ACC112 (cell line): ENCODE results near the gene LRRD1.
"Not testable (repeated sequence)": the region's sequence is repeated elsewhere in the genome, so short reads cannot be mapped to it uniquely, and the experiment has no call there.

Experiments
- H2AFZ ChIP-seq: fragments of 200-600 bp; sonication (generic); one replicate; pipeline ENCODE4 v1.6.0; 2017; ENCODE audit warnings: antibody characterized with exemption, low read length; ENCODE audit not compliant: unreplicated experiment
- H3K27ac ChIP-seq: fragments of 200-600 bp; sonication (generic); 2 replicates; pipeline ENCODE4 v1.5.1; 2014; ENCODE audit warnings: low read depth, mild to moderate bottlenecking, antibody characterized with exemption, low read length, moderate library complexity
- H3K27me3 ChIP-seq: fragments of 200-600 bp; sonication (generic); 2 replicates; pipeline ENCODE4 v1.6.1; 2014; ENCODE audit warnings: mild to moderate bottlenecking, antibody characterized with exemption, low read length, moderate library complexity, mixed read lengths; ENCODE audit not compliant: insufficient read depth
- H3K36me3 ChIP-seq: fragments of 200-600 bp; sonication (generic); 2 replicates; pipeline ENCODE4 v1.6.1; 2016; ENCODE audit warnings: mild to moderate bottlenecking, antibody characterized with exemption, low read length, moderate library complexity, mixed read lengths; ENCODE audit not compliant: insufficient read depth
- H3K4me1 ChIP-seq: fragments of 200-600 bp; sonication (generic); one replicate; pipeline ENCODE4 v1.6.1; 2016; ENCODE audit warnings: low read length, mixed read lengths; ENCODE audit not compliant: insufficient read depth, unreplicated experiment, control insufficient read depth
- H3K4me3 ChIP-seq: fragments of 200-600 bp; sonication (generic); 2 replicates; pipeline ENCODE4 v1.5.1; 2014; ENCODE audit warnings: mild to moderate bottlenecking, low read depth, low read length
- H3K79me2 ChIP-seq: fragments of 200-600 bp; sonication (generic); one replicate; pipeline ENCODE4 v1.6.0; 2016; ENCODE audit warnings: low read length; ENCODE audit not compliant: control insufficient read depth, unreplicated experiment, insufficient read depth

The LRRD1 gene

DNA sequence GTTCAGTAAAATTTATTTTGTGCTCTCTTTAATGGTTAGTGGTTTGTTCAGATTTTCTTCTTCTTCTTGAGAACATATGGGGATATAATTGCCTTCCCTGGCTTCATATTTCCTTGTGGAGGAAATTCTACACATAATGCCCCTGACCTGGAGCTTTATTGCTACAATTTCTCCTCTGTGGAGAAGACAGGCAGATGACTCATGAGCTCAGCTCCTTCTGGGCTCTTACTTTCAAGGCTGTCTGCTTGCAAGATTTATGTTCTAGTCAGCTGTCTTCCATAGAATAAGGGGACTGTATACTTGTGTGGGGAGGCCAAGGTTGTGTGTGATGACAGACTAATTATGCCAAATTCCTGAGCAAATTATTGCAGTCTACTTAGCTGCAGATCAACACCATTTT lies 1.6 kb downstream of the LRRD1 start:
- Histone ChIP-seq H2AFZ (no peak overlapping the region), H3K4me1 (peaks cover 12% of the 10 kb centered on the region), H3K79me2 (no peaks in the 10 kb centered on the region), H3K27ac (no peak overlapping the region), H3K36me3 (no peaks in the 10 kb centered on the region), H3K27me3 (no peaks in the 10 kb centered on the region), H3K4me3 (no peak overlapping the region)

DNA sequence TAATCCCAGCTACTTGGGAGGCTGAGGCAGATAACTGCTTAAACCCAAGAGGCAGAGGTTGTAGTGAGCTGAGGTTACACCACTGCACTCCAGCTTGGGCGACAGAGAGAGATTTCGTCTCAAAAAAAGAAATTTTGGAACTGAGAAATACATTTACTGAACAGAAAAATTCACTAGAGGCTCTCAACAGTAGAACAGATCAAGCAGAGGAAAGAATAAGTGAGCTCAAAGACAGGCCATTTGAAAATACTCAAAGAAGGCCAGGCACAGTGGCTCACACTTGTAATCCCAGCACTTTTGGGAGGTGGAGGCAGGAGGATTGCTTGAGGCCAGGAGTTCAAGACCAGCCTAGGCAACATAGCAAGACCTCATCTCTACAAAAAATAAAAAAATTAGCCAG lies 9.4 kb downstream of the LRRD1 start:
- not testable (repeated sequence) for H3K4me3 ChIP-seq, H2AFZ ChIP-seq

GRCh38 chr7:92161271-92161670 lies 17.7 kb downstream of the LRRD1 start:
- Histone ChIP-seq H3K79me2 (no peaks in the 10 kb centered on the region), H3K4me1 (peaks cover 17% of the 10 kb centered on the region), H3K4me3 (no peak overlapping the region), H2AFZ (no peak overlapping the region), H3K27me3 (no peaks in the 10 kb centered on the region), H3K27ac (no peak overlapping the region), H3K36me3 (no peaks in the 10 kb centered on the region)

More for the DNA sequence above, 9.4 kb downstream of the LRRD1 start:
- not testable (repeated sequence) for H3K4me1 ChIP-seq, H3K79me2 ChIP-seq, H3K27ac ChIP-seq, H3K36me3 ChIP-seq, H3K27me3 ChIP-seq

DNA sequence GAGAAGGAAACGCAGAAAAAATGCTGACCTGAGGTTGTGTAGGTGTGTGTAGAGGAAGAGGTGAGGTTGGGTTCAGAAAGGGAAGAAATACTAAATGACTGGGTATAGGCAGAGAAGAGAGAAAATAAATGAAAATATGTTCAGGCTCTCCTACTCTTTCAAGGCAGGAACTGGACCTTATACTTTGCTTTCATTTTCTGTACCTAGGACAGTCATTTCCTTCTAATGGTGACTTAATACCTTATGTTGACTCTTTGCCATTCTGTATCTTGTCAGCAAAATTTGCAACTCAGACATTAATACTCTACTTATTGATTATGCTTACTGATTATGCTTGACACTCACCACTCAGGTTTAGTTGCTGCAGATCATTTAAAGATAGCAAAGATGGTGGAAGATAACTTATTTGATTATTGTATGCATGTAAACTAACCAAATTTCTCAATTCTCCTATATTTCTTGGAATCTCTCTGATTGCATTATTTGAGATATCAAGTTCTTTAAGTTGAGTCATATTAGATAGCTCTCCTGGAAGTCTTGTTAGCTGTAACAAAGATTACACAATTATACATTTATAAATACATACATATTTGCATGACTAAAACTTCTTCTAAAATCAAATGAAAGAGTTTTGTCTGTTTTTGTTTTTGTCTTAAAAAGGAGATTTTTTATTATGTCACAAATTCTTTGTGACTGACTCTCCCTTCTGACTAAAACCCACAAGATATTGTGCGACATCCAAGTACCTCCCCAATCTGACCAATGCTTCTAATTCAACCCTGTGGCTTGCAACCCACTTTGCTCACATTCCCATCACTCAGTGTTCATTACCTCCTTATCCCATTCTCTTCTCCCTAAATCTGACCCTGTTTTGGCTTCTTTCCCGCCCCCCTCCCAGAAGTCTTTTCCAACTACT lies 20.0 kb downstream of the LRRD1 start:
- Histone ChIP-seq H3K4me1 (peaks cover 17% of the 10 kb centered on the region), H2AFZ (no peak overlapping the region), H3K27me3 (no peaks in the 10 kb centered on the region), H3K79me2 (no peaks in the 10 kb centered on the region), H3K36me3 (no peaks in the 10 kb centered on the region), H3K27ac (peak overlapping the region; percentile 69), H3K4me3 (peak overlapping the region; percentile 44)

- Histone ChIP-seq H3K36me3 (no peaks in the 10 kb centered on the region), H3K4me1 (peaks cover 17% of the 10 kb centered on the region), H3K4me3 (no peak overlapping the region), H2AFZ (no peak overlapping the region), H3K27me3 (no peaks in the 10 kb centered on the region), H3K79me2 (no peaks in the 10 kb centered on the region), H3K27ac (no peak overlapping the region)
Observed at GRCh38 chr7:92156990-92157389, 22.0 kb downstream of the LRRD1 start.

DNA sequence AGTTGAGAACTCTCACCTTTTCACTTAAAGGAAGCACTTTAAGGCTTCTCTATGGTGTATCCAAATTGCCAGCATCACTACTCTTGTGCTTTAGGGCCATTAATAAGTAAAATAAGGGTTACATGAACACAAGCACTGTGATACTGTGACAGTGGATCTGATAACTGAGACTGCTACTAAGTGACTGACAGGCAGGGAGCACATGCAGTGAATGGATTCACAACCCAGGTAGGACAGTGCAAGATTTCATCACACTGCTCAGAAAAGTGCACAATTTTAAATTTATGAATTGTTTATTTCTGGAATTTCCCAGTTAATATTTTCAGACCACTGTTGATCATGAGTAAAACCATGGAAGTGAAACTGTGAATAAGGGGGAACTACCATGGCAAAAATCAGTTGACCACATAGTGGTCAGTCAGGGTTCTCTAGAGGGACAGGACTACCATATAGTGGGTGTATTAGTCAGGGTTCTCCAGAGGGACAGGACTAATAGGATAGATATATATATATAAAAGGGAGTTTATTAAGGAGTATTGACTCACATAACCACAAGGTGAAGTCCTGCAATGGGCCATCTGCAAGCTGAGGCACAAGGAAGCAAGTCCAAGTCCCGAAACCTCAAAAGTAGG lies 23.7 kb downstream of the LRRD1 start:
- Histone ChIP-seq H3K4me3 (no peak overlapping the region), H3K36me3 (no peaks in the 10 kb centered on the region), H3K4me1 (peaks cover 17% of the 10 kb centered on the region), H3K79me2 (no peaks in the 10 kb centered on the region), H2AFZ (no peak overlapping the region), H3K27me3 (no peaks in the 10 kb centered on the region), H3K27ac (no peak overlapping the region)

GRCh38 chr7:92150450-92151017 lies 28.4 kb downstream of the LRRD1 start:
- Histone ChIP-seq H3K4me1 (no peaks in the 10 kb centered on the region), H3K27ac (no peak overlapping the region), H3K79me2 (no peaks in the 10 kb centered on the region)

GRCh38 chr7:92149736-92150239 lies 29.2 kb downstream of the LRRD1 start:
- H3K4me1 ChIP-seq, result no peaks in the 10 kb centered on the region
- no peak overlapping the region for H3K27ac ChIP-seq
- no peaks in the 10 kb centered on the region for H3K79me2 ChIP-seq
- H2AFZ ChIP-seq, result no peak overlapping the region
- no peaks in the 10 kb centered on the region for H3K27me3 ChIP-seq
- no peaks in the 10 kb centered on the region for H3K36me3 ChIP-seq
- H3K4me3 ChIP-seq, result no peak overlapping the region

More at GRCh38 chr7:92150450-92151017, 28.4 kb downstream of the LRRD1 start:
- H3K4me3 ChIP-seq, result no peak overlapping the region
- no peaks in the 10 kb centered on the region for H3K36me3 ChIP-seq
- H2AFZ ChIP-seq, result no peak overlapping the region
- H3K27me3 ChIP-seq, result no peaks in the 10 kb centered on the region

GRCh38 chr7:92143192-92143880 lies 35.6 kb downstream of the LRRD1 start:
- not testable (repeated sequence) for H3K27me3 ChIP-seq, H3K4me3 ChIP-seq, H3K79me2 ChIP-seq, H2AFZ ChIP-seq, H3K27ac ChIP-seq, H3K4me1 ChIP-seq, H3K36me3 ChIP-seq

DNA sequence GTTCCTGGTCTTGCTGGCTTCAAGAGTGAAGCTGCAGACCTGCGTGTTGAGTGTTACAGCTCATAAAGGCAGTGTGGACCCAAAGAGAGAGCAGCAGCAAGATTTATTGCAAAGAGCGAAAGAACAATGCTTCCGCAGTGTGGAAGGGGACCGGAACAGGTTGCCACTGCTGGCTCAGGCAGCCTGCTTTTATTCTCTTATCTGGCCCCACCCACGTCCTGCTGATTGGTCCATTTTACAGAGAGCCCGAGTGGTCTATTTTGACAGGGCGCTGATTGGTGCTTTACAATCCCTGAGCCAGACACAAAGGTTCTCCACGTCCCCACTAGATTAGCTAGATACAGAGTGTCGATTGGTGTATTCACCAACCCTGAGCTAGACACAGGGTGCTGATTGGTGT lies 36.2 kb downstream of the LRRD1 start:
- H3K27ac ChIP-seq, H2AFZ ChIP-seq, H3K27me3 ChIP-seq, H3K4me3 ChIP-seq, H3K4me1 ChIP-seq, H3K79me2 ChIP-seq, H3K36me3 ChIP-seq: not testable (repeated sequence)
